ENCODE measurements around the gene HOXB13.

DNA sequence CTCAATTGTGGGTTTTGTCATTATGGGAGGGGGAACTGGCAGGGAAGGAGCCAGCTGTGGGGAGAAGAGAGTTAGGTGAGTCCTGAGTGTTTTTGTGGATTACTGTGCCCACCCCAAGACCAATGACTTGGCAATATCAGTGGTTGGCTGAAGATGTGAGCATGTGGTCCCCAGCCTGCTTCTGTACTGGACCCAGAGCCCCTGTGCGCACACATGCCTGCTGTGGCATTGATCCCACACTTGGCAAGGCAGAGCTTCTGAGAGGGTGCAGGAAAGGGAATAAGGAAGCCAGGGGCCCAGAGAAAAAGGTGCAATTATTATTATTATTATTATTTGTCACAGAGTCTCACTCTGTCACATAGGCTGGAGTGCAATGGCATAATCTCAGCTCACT lies 7.5 kb downstream of the HOXB13 start:
- TF ChIP-seq, protein P1, sequence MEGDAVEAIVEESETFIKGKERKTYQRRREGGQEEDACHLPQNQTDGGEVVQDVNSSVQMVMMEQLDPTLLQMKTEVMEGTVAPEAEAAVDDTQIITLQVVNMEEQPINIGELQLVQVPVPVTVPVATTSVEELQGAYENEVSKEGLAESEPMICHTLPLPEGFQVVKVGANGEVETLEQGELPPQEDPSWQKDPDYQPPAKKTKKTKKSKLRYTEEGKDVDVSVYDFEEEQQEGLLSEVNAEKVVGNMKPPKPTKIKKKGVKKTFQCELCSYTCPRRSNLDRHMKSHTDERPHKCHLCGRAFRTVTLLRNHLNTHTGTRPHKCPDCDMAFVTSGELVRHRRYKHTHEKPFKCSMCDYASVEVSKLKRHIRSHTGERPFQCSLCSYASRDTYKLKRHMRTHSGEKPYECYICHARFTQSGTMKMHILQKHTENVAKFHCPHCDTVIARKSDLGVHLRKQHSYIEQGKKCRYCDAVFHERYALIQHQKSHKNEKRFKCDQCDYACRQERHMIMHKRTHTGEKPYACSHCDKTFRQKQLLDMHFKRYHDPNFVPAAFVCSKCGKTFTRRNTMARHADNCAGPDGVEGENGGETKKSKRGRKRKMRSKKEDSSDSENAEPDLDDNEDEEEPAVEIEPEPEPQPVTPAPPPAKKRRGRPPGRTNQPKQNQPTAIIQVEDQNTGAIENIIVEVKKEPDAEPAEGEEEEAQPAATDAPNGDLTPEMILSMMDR (IDR thresholded peaks at IDR 0.05; ENCODE audit: low read depth, low read length): no peak
- no peak for TF ChIP-seq EZH2phosphoT487 (IDR thresholded peaks at IDR 0.05; ENCODE audit: low read depth)

Data from OCI-LY3 (cell line).